ENCODE data around the gene CPNE8. TPM values are rescaled to one million over a fixed set of nuclear protein-coding genes. Genes with fewer than 3 reads are reported as not detected.

Gene CPNE8
- total and polyA plus RNA-seq, 10 of the 15 experiments (the other 5 are each of a cell fraction or from before 2014, with no cell fraction given), result 11.3 to 38.4 (median 18.9) TPM

DNA sequence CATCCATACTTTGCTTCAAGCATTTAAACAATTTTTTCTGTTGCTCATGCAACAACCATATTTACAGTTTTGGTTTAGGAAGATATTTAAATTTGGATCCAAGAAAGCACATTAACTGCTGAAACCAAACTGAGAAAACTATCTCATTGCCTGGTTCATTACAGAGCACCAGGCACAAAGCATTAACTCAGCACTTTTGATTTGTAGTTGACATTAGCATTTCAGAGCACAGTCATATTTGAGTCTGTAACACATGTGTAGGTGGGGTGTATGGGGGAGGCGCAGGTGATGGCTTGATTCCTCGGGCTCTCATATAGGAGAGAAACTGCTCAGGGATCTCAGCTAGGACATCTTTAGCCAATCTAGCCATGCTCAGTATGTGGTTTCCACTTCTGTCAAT is 251.7 kb downstream of the CPNE8 start:
- RAD21 ChIA-PET (ENCODE audit: unreplicated experiment), result no interaction called here
- intact Hi-C loops (cut with micrococcal nuclease; ENCODE audit: unreplicated experiment), result loop anchor here (10.0 kb wide), 1 partner anchor 299 kb away; no protein-coding TSS in a partner anchor

More for the DNA sequence above, 251.7 kb downstream of the CPNE8 start:
- TF ChIP-seq, protein P1, sequence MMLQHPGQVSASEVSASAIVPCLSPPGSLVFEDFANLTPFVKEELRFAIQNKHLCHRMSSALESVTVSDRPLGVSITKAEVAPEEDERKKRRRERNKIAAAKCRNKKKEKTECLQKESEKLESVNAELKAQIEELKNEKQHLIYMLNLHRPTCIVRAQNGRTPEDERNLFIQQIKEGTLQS (IDR thresholded peaks at IDR 0.05; ENCODE audit: borderline replicate concordance, extremely low read depth, low read depth, low read length), result no peak
- TF ChIP-seq, protein P2, sequence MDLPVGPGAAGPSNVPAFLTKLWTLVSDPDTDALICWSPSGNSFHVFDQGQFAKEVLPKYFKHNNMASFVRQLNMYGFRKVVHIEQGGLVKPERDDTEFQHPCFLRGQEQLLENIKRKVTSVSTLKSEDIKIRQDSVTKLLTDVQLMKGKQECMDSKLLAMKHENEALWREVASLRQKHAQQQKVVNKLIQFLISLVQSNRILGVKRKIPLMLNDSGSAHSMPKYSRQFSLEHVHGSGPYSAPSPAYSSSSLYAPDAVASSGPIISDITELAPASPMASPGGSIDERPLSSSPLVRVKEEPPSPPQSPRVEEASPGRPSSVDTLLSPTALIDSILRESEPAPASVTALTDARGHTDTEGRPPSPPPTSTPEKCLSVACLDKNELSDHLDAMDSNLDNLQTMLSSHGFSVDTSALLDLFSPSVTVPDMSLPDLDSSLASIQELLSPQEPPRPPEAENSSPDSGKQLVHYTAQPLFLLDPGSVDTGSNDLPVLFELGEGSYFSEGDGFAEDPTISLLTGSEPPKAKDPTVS (IDR thresholded peaks at IDR 0.05; ENCODE audit: low read depth, low read length), result no peak
- TF ChIP-seq SIN3A (IDR thresholded peaks at IDR 0.05; ENCODE audit: low read depth, low read length) (no peak), GATAD2B (conservative IDR thresholded peaks at IDR 0.05; ENCODE audit: low read depth) (no peak), ZNF274 (IDR thresholded peaks at IDR 0.05; ENCODE audit: insufficient read depth, insufficient read length) (no peak)
- TF ChIP-seq, protein P3, sequence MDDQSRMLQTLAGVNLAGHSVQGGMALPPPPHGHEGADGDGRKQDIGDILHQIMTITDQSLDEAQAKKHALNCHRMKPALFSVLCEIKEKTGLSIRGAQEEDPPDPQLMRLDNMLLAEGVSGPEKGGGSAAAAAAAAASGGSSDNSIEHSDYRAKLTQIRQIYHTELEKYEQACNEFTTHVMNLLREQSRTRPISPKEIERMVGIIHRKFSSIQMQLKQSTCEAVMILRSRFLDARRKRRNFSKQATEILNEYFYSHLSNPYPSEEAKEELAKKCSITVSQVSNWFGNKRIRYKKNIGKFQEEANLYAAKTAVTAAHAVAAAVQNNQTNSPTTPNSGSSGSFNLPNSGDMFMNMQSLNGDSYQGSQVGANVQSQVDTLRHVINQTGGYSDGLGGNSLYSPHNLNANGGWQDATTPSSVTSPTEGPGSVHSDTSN (IDR thresholded peaks at IDR 0.05; ENCODE audit: insufficient replicate concordance, low read depth, low read length), result no peak
- Histone ChIP-seq H3K4me1 (ENCODE audit: control insufficient read depth, insufficient read depth, low read length) (no peaks in the 10 kb centered on the region), H3K79me2 (ENCODE audit: control insufficient read depth, insufficient read depth, low read length) (no peaks in the 10 kb centered on the region), H3K27ac (ENCODE audit: control insufficient read depth, insufficient read depth) (no peak overlapping the region), H3K9ac (ENCODE audit: control insufficient read depth, insufficient read depth, low read length) (no peak overlapping the region), H3K9me3 (replicated peaks; ENCODE audit: control insufficient read depth, insufficient read depth, low read length) (no peaks in the 10 kb centered on the region), H3K36me3 (ENCODE audit: control insufficient read depth in 2 of 2, insufficient read depth in 2 of 2, low read length in 1 of 2) (no peaks in the 10 kb centered on the region), H4K20me1 (ENCODE audit: control insufficient read depth, insufficient read depth) (no peaks in the 10 kb centered on the region), H2AFZ (ENCODE audit: control insufficient read depth, low read depth, low read length) (no peak overlapping the region), H3K27me3 (replicated peaks in 1 of 2; ENCODE audit: control insufficient read depth in 2 of 2, insufficient read depth in 2 of 2, low read length in 1 of 2) (no peaks in the 10 kb centered on the region), H3K4me2 (ENCODE audit: control insufficient read depth, insufficient read depth) (no peak overlapping the region), H3K4me3 (no peak overlapping the region)
- WGBS (ENCODE audit: insufficient coverage, insufficient replicate concordance, low lambda C conversion rate, missing lambda C conversion rate), result 69% methylated on average over 2 of the region's 2 CpGs
- SMC1A ChIA-PET (ENCODE audit: uncharacterized antibody, unreplicated experiment), result interaction anchor here (0.7 kb wide), 1 partner anchor 11 kb away, joined by 3 read pairs; no protein-coding TSS in a partner anchor
- FAIRE-seq (no peak), ATAC-seq (no peak), DNase-seq (ENCODE audit: low read depth, low spot score) (no peak)
- CTCF ChIA-PET, result interaction anchor here (0.8 to 0.9 kb wide), 2 partner anchors 13 to 18 kb away, joined by 3 read pairs; no protein-coding TSS in a partner anchor
- in situ Hi-C loops (cut with MboI), result loop anchor here (25.0 kb wide), 1 partner anchor 459 kb away; no protein-coding TSS in a partner anchor
- POLR2A ChIA-PET, result interaction anchor here (0.6 kb wide), 1 partner anchor 209 kb away, joined by 3 read pairs; no protein-coding TSS in a partner anchor
- no TSS peak for BruUV-seq (replicated peaks)
